ENCODE data around the gene HGFAC.
A peak's percentile ranks its signal among the peaks of the same experiment; 100 is the strongest.

Gene HGFAC

DNA sequence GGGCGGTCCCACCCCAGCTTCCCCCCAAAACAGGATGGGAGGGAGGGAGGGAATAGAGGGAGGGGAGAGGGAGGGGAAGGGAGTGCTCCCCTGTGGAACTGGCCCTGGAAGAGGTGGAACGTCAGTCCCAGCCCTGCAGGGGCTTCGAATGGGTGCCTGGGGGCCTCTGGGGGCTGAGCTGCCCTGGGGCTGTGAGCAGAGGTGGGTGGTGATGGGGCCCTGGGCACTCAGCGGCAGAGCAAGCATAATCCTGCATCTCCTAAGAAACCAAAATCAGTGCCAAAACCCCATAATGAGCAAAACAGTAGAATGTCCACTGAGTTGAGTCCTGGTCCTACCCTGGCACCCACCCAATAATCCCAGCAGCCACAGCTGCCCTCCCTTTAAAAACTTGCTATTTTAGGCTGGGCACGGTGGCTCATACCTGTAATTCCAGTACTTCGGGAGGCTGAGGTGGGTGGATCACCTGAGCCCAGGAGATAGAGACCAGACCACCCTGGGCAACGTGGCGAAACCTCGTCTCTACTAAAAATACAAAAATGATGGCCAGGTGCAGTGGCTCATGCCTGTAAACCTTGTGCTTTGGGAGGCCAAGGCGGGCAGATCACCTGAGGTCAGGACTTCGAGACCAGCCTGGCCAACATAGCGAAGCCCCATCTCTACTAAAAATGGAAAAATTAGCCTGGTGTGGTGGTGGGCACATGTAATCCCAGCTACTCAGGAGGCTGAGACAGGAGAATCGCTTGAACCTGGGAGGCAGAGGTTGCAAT lies 32.4 kb downstream of the HGFAC start:
- no peak for DNase-seq (ENCODE audit: low read depth)

DNA sequence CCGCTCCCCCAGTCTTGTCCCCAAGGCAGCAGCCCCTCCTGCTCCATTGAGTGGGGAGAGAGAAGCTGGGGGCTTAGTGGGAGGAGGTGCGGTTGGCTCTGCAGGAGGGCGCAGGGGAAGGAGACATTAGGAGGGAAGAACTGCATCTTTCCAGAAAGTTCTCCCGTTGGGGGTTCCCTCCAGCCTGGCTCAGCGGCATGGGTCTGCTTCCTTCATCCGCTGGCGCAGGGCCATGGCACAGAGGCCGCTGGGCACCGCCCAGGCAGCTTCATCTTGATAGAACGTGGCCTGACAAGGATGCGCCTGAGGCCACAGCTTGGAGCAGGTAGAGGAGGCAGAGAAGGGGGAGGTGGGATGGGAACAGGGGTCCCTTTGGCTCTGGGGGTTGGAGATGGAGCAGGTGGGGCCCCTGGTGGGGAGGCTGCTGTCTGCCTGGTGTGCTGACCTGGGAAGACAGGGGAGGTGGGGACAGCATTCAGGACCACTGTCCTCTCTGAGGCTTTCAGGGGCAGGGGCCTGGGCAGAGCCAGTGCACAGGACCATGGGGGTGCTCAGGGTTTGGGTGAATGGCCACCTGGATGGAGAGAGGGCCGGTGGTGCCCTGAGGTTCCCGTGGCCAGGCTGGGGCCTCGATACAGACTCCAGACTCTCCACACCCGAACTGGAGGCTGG lies 33.4 kb downstream of the HGFAC start:
- DNase-seq (ENCODE audit: low read depth), result no peak

DNA sequence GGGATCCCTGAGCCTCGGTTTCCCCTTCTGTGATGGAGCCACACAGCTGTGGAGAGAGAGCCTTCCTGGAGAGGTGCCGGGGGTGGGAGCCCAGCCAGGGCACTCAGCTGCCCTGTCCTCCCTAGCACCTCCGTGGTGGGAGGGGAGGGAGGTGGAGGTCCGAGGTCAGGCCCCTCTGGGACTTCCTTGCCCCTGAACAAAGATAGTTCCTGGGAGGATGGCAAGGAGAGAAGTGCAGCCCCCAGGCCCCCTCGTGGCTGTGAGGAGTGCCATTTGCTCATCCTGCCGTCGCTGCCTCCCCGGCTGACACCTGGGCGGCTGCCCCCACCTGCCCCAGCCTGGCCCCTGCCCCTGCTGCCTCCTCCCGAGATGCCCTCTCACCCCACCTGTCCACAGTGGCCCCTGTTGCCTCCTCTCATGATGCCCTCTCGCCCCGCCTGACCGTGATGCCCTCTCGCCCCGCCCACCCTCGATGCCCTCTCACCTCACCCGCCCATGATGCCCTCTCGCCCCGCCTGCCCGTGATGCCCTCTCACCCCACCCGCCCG lies 34.0 kb downstream of the HGFAC start:
- no peak for DNase-seq (ENCODE audit: low read depth)

DNA sequence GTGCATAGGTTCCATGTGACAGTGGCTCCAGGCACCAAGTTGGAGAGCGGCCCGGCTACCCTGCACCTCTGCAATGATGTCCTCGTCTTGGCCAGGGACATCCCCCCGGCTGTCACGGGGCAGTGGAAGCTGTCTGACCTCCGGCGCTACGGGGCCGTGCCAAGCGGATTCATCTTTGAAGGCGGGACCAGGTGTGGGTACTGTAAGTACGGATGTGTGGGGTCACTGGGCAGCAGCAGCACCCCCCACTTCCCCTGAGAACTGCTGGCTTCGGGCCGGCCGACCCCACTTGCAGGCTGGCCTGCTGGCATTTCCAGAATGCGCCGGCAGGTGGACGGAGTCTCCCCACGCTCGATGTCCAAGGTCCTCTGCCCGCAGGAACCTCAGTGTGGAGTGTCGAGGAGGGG lies 34.6 kb downstream of the HGFAC start:
- no peak for DNase-seq (ENCODE audit: low read depth)

DNA sequence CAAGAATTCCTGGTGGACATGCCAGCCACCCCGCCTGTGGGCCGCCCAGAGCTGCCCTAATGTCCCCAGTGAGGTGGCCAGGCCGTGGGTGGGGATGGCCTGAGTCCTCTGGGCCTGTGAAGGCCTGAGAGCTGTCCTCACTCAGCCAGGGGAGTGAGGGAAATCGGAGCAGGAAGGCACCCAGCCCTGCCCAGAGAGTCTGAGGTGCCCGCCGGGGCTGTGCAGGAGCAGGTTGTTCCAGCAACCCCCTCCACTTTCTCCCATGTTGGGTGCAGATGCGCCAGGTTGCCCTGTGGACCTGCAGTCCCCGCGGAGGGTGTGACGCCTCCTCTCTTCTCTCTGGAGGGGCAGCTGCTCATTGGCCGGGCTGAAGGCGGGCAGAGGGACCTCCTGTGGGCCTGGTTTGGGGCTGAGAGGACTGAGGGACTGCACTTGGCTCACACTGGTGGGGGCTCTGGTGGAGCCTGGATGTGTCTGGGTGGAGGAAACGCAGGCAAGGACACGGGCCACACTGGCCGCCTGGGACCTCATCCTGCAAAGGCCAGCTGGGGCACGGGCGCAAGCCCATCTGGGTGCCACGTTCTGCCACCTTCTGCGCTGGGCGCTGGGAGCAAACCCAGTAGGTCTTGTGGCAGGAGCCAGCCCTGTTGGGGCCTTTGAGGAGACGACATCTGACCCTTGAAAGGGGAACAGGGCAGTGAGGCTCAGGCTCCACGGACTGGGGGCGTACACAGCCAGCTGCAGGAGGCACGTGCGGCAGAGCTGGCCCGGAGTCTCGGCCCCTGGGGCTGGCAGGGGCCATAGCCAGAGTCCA lies 35.4 kb downstream of the HGFAC start:
- DNase-seq (ENCODE audit: low read depth), result no peak

DNA sequence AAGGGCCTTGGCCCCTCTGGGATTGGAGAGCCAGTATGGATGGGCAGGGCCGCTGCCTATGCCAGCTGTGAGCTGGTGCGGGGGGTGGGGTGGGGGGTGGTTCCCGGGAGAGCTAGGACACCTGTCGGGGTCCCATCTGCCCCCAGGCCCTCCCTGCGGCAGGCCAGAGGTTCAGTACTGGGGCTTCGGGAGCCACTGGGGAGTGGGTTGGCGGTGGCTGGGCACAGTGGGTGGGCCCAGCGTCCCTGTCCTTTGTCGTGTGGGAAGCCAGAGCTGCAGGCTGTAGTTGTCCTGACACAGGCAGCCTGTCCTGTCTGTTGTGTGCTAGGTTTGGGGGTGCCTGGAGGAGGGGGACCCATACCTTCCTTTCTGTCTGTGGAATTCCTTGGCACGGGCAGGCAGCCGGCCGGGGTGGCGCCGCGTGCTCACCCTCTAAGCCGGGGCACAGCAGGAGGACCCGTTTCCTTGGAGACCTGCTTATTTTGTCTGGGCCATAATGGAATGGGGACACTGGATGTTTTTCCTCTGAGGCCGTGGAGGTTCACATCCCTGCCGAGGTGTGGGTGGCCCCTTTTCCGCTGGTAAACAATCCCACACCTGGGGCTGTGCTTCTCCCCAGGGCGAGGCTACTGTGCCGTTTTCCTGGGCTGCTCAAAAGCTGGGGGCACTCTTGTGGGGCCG lies 36.1 kb downstream of the HGFAC start:
- DNase-seq (ENCODE audit: low read depth), result no peak

DNA sequence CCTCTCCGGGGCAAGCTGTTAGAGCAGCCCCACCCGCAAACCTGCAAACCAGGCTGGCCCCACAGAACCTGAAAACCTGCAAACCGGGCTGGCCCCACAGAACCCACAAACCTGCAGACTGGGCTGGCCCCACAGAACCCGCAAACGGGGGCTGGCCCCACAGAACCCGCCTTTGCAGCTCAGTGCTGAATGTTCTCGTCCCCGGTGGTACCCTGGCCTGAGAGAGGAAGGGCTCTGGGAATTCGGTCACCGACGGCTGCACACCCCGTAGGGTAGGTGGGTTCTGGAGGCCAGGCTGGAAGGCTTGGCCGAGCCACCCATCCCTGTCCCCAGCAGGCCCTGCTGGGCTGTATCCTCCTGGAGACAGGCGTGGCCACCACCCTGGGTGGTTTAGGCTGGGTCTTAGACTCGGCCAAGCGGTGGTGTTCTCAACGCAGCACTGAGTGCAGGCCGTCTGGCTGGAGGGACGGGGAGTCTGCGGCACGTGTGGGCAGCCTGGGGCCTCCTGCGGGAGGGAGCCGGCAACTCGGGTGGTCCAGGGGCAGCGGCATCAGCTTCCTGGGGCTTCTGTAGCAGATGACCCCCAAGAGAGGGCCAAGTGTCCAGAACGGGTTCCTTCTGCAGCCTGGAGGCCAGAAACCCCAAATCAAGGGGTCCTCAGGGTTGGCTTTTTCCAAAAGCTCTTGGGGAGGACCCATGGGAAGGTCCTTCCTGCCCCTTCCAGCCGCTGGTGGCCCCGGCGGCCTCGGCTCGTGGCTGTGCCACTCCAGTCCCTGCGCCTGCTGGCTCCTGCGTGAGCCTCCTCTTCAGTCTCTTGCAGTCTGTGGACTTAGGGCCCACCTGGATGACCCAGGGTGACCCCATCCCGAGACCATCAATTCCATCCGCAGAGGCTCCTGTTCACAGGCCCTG lies 36.9 kb downstream of the HGFAC start:
- DNase-seq (ENCODE audit: low read depth), result no peak

DNA sequence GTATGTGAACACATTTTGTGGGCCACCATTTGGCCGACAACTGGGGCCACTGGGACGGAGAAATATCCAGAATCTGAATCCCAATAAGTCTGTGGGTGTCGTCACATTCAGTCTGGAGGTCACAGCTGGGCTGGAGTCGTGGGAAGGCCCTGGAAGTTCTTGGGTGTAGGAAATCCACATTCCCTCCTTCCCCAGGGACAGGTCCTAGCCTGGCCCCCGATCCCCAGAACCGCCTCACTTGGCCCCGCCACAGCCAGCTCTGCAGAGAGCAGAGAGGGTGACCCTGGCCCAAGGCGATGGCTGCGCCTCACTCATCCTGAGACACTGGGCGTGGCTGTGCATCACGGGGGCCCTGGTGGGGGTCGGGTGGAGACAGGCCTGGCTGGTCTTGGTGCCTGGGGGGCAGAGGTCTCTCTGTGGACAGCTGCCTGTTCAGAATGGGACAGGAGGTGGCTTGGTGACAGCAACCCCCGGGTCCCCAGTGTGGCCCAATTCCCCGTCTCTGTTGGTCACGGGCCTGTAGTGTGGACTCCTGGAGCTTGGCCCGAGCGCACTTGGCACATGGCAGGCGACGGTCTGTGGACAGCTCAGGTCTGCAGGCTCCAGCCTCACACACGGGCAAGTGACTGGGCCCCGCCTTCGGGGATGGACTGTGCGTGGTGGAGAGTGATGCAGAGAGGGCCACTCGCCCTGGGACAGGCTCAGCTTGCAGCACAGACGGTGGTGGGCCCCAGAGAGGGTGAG lies 37.8 kb downstream of the HGFAC start:
- DNase-seq (ENCODE audit: low read depth), result no peak

DNA sequence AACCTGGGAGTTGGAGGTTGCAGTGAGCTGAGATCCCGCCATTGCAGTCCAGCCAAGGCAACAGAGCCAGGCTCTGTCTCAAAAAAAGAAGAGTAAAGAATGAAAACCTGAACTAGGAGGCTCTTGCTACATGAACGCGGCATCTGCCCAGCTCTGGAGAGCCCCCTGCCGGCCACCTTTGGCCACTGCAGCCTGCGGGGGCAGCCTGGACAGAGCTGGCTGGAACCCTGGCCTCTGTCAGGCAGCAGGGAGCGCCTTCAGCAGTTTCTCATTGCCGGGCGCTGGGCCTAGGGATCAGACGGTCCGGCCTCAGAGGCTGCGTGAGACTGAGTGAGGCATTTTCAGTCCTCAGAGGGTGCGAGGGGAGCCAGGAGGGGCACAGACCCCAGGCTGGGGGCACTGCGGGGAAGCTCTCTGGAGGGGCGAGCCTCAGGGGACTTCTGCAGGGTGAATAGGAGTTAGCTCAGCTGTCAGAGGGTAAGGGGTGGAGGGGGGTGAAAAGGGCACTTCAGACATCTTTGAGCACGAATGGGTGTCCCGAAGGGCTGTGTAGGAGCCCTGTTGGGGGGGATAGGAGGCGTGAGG lies 38.9 kb downstream of the HGFAC start:
- DNase-seq (ENCODE audit: low read depth), result peak; percentile 63

DNA sequence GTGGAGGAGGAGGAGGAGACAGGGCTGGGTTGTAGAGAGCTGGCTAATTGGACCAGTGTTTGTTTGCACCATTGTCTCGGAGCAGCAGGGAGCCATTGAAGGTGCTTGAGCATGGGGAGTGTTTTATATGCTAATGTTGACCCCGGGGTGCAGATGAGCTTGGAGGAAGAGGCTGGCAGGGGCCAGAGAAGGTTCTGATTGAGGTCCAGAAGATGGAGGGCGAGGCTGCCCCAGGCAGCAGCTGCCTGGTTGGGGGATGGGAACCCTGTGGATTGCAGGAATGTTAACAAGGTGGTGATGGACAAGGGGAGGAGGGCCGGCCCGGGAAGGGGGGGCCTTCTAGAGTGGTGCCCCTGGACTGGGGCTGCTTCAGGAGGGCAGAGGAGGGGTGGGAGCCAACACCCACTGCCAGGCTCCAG lies 39.4 kb downstream of the HGFAC start:
- DNase-seq (ENCODE audit: low read depth), result no peak

DNA sequence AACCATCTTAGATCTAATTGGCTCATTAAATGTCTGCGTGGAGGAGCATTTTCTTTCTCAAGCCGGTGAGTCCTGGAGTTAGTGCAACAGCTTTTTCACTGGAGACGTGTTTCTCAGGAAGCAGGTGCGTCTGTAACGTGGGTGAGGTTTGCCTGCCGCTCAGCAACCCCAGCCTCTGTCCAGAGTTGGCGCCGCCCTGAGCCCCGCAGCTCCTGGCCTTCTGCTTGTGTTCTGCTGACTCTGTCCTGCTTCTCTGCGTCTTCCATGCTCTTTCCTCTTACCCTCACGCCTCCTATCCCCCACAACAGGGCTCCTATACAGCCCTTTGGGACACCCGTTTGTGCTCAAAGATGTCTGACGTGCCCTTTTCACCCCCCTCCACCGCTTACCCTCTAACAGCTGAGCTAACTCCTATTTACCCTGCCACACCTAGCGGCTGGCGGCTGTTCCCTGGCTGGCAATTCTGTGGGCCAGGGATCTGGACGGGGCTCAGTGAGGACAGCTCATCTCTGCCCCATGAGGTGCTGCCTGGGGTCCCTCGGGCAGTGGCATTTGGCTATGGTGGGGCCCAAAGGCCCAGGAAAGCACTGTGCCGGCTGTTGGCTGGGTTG lies 40.1 kb downstream of the HGFAC start:
- DNase-seq (ENCODE audit: low read depth), result no peak

DNA sequence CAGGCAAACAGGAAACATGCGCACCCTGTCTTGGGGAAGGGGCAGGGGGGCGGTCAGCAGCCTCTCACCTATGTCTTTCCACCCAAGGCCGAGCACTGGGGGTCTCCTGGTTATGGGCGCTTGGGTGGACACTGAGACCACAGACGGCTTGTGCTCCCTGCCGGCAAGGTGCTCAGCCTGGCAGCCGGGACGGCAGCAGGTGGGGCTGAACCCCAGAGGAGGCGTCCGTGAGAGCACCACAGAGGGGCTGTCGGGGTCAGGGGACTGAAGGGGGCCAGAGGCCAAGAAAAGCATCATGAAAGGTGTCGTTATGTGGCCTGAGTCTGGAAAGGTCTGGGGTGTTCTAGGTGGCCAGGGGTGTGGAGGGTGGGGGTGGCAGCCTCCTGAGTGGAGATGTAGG lies 40.9 kb downstream of the HGFAC start:
- no peak for DNase-seq (ENCODE audit: low read depth)

DNA sequence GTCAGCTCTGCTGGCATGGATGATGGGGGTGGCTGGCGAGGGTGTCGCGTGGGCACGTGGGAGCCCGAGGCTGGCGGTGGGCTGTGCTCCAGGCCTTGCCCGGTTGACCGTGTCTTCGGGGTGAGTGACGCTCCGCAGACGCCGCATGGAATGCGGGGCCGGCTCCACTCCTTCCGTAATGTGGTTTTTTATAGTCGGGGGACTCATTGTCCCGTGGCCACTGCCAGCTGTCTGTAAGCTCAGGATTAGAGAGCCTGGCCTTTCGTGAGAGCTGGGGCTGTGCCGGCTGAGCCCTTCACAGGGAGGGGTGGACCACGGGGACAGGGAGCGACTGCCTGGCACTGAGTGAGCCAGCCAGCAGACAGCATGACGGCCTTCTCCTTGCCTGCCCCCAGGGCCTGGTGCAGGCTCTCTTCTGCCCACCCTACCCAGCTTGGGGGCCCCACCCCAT lies 41.7 kb downstream of the HGFAC start:
- no peak for DNase-seq (ENCODE audit: low read depth)

DNA sequence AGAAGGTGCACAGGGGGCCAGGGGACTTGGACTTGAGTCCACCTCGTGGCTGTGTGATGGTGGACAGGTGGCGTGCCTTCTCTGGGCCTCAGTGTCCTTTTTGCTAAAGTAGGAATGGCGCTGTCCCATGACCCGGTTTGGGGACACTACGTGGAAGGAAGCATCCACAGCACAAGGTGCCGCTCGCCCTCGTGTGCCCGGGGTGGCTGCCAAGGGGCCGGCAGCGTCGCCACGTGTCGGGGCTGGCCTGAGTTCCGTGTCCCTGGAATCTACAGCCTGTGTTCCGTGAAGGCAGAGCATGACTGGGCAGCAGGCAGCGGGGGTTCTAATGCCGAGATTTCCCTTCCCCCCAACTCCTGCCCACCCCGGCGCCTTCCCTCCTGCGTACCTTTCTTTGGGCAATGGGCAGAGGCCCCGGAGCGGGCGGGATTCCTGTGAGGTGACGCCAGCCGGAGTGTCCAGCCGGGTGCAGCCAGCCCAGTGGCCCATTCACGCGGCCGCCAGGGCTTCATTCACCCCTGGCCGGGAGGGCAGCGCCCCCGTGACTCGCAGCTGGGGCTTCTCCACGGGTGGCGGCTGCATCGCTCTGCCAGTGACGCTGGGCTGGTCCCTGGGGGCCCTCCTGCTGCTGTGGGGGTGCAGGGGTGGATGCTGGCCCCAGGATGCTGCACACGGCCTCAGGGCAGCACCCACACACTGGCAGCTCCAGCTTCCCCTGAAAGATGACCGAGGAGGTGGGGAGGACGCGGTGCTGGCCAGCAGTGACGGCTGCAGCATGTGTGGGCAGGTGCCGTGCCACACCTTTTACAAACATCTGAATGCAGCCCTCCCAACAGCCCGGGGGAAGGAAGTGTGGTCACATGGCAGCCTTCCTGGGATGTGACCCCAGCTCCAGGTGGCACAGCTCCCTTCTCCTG lies 42.5 kb downstream of the HGFAC start:
- DNase-seq (ENCODE audit: low read depth), result no peak

DNA sequence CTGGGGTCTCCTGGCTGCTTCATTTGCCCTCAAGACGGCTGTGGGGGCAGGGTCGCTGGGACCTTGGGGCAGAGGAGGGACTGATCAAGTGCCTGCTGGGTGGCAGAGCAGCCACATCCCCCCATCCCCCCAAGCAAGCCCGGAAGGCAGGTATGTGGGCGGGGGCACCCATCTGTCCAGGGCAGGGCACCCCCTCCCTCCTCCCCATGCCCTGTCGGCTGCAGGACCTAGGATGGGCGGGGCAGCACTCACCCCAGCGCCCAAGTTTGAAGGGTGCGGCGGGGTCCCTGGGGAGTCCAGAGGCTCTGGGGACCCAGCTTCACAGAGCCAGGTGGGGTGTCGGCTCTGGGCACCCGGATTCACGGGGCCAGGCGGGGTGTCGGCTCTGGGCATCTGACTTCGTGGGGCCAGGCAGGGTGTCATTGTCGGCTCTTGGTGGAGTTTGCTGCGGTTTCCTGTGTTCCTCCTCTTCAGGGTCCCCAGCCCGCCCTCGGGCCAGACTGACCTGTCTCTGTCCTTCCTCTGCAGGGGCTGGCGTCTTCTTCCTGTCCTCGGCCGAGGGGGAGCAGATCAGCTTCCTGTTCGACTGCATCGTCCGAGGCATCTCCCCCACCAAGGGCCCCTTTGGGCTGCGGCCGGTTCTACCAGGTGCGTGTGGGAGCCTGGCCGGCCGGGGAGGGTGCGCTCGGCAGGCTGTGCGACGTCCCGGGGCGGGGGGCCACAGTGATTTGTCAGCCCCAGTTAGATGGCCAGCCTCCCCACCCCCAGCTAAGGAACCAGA lies 43.4 kb downstream of the HGFAC start:
- no peak for DNase-seq (ENCODE audit: low read depth)

DNA sequence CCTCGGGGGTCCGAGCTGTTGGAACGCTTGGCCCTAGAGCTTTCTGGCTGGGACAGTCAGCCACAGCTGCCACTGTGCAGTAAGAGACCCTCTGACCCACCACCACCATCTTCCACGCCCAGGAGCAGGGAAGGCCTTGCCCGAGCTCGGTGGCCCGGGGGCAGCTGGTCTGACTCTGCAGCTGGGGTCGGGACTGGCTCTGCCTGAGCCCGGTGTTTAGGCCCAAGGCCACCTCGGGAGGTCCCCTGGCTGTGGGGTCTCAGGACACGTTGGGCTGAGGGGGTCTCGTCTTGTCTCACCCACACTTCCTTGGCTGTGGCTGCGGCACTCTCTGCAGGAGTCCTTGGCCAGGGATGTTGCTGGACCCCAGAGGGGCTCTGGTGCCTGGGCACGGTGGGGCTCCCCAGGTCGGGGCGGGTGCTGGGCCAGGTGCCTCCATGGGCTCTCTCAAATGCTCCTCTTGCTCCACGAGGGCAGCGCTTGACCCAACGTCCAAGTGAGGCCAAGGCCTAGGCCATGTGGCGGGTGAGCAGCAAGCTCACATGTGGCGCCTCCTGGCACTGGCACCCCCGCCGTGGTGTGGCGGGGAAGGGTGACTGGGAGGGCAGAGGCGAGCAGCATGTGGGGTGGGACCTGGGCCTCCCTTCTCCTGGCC lies 44.2 kb downstream of the HGFAC start:
- DNase-seq (ENCODE audit: low read depth), result no peak
